ENCODE results near the gene PRPSAP2. TPM values are rescaled to one million over a fixed set of nuclear protein-coding genes. Genes with fewer than 3 reads are reported as not detected.

PRPSAP2 gene
- total and polyA plus RNA-seq, 2 of the 8 experiments (the other 6 are each of a cell fraction or from before 2014, with no cell fraction given): 28.7 to 50.5 TPM

DNA sequence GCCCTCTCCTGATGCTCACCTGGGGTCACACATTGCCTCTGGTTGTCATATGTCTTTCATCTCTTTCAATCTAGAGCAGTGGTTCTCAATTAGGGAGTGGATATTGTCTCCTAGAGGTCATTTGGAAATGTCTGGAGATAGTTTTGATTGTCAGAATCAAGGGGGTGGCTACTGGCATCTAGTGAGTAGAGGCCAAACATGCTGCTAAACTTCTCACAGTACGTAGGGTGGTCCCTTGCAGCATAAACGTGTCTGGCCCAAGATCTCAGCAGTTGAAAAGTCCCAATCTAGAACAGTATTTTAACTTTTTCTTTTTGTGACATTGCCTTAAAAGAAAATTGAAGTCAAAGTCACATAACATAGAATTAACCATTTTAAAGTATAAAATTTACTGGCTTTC lies 63.6 kb downstream of the PRPSAP2 start:
- Histone ChIP-seq H3K4me1 (replicated peaks in 1 of 4; ENCODE audit: control insufficient read depth in 3 of 4, insufficient read depth in 4 of 4, low read length in 3 of 4) (no peaks in the 10 kb centered on the region), H3K36me3 (ENCODE audit: control insufficient read depth in 2 of 4, insufficient read depth in 4 of 4, low read length in 3 of 4) (peaks cover 3 to 11% (median 6%) of the 10 kb centered on the region in 4 experiments; a peak in 6 of 8 replicates), H3K4me3 (ENCODE audit: extremely low read depth in 1 of 4, insufficient read depth in 2 of 4, low read depth in 3 of 4, low read length in 4 of 4) (no peak overlapping the region), H4K20me1 (replicated peaks in 1 of 2; ENCODE audit: control insufficient read depth in 1 of 2, insufficient read depth in 2 of 2, low read length in 2 of 2) (no peaks in the 10 kb centered on the region), H2BK12ac (ENCODE audit: low read depth, low read length) (no peak overlapping the region), H3K56ac (replicated peaks; ENCODE audit: insufficient read length, low read depth, low read length) (no peak overlapping the region), H3K23me2 (ENCODE audit: low read depth, low read length) (no peaks in the 10 kb centered on the region), H3K27ac (ENCODE audit: low read depth, low read length) (no peak overlapping the region), H3K18ac (ENCODE audit: extremely low read depth, low read length) (no peak overlapping the region), H2BK5ac (ENCODE audit: low read depth, low read length) (no peak overlapping the region), H3K79me1 (ENCODE audit: low read depth, low read length) (peaks cover 3% of the 10 kb centered on the region; the same call in 1 of the 2 replicates), H3K79me2 (ENCODE audit: control insufficient read depth in 1 of 2, insufficient read depth in 2 of 2, low read length in 2 of 2) (peaks cover 0 to 7% of the 10 kb centered on the region in 2 experiments; a peak in 1 of 4 replicates), H4K91ac (replicated peaks; ENCODE audit: insufficient read length, low read length) (no peak overlapping the region), H2AK5ac (ENCODE audit: low read depth, low read length) (no peak overlapping the region), H3K4me2 (ENCODE audit: insufficient read depth in 1 of 2, low read depth in 2 of 2, low read length in 2 of 2) (no peak overlapping the region), H3K4ac (replicated peaks; ENCODE audit: insufficient read length, low read depth, low read length) (no peak overlapping the region), H2AFZ (ENCODE audit: low read length) (no peak overlapping the region), H3K14ac (ENCODE audit: insufficient read length) (no peak overlapping the region), H3K23ac (ENCODE audit: insufficient read length) (no peak overlapping the region), H3K9ac (replicated peaks in 1 of 4; ENCODE audit: extremely low read depth in 1 of 4, low read depth in 3 of 4, low read length in 3 of 4) (no peak overlapping the region), H2BK120ac (replicated peaks; ENCODE audit: low read depth, low read length) (no peak overlapping the region), H3K9me3 (ENCODE audit: insufficient read depth in 2 of 2, low read depth in 1 of 2, low read length in 1 of 2) (no peaks in the 10 kb centered on the region), H3K27me3 (replicated peaks in 1 of 4; ENCODE audit: control insufficient read depth in 3 of 4, extremely low read depth in 1 of 4, insufficient read depth in 3 of 4, low read length in 3 of 4) (no peaks in the 10 kb centered on the region), H2BK15ac (ENCODE audit: low read length) (no peak overlapping the region), H2BK20ac (ENCODE audit: low read length) (no peak overlapping the region), H4K8ac (ENCODE audit: extremely low read depth, insufficient read depth, low read length) (no peak overlapping the region), H4K5ac (ENCODE audit: insufficient read length, low read depth, low read length) (no peak overlapping the region)
- TF ChIP-seq CHD2 (IDR thresholded peaks at IDR 0.05; ENCODE audit: low read length) (no peak), JUN (IDR thresholded peaks at IDR 0.05; ENCODE audit: low read depth, low read length) (no peak), CEBPB (IDR thresholded peaks at IDR 0.05; ENCODE audit: low read depth, low read length) (no peak), SAP30 (IDR thresholded peaks at IDR 0.05; ENCODE audit: insufficient read depth, insufficient replicate concordance, low read length) (no peak), MAFK (IDR thresholded peaks at IDR 0.05; ENCODE audit: low read depth, low read length) (no peak), KDM5A (IDR thresholded peaks at IDR 0.05; ENCODE audit: low read length) (no peak), YY1 (IDR thresholded peaks at IDR 0.05; ENCODE audit: low read depth, low read length) (no peak), POU5F1 (IDR thresholded peaks at IDR 0.05; ENCODE audit: low read depth, low read length) (no peak), CHD1 (IDR thresholded peaks at IDR 0.05; ENCODE audit: low read depth, low read length) (no peak)
- TF ChIP-seq, protein P1, sequence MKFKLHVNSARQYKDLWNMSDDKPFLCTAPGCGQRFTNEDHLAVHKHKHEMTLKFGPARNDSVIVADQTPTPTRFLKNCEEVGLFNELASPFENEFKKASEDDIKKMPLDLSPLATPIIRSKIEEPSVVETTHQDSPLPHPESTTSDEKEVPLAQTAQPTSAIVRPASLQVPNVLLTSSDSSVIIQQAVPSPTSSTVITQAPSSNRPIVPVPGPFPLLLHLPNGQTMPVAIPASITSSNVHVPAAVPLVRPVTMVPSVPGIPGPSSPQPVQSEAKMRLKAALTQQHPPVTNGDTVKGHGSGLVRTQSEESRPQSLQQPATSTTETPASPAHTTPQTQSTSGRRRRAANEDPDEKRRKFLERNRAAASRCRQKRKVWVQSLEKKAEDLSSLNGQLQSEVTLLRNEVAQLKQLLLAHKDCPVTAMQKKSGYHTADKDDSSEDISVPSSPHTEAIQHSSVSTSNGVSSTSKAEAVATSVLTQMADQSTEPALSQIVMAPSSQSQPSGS (IDR thresholded peaks at IDR 0.05; ENCODE audit: low read length): no peak
- FAIRE-seq (no peak), DNase-seq (ENCODE audit: low read depth in 1 of 2, low spot score in 2 of 2) (no peak)
- 83% methylated on average over 2 of the region's 2 CpGs; no CpG with 5 or more reads in 1 of the 2 experiments for WGBS, 2 experiments (ENCODE audit: extremely low coverage in 1 of 2, insufficient coverage in 1 of 2, insufficient read length in 1 of 2, insufficient replicate concordance in 2 of 2, low coverage in 1 of 2, low lambda C conversion rate in 2 of 2, missing lambda C conversion rate in 1 of 2)
- ChIA-PET CTCF (ENCODE audit: partially characterized antibody) (no interaction called here), POLR2A (ENCODE audit: partially characterized antibody) (no interaction called here)

Data from H1 (cell line).